Activated CD8-positive, alpha-beta T cell treated with anti-CD3 and anti-CD28 coated beads for 36 hours (primary cell): ENCODE results near the gene LETMD1. TPM values are rescaled to one million over a fixed set of nuclear protein-coding genes. Genes with fewer than 3 reads are reported as not detected.

ENCODE experiments used
- ATAC-seq: fragments of 200-7000 bp; cut with Tn5 transposase; one replicate; pipeline ENCODE4 v1.10.0; 2021; ENCODE audit warnings: mild to moderate bottlenecking, moderate library complexity
- CTCF ChIA-PET: fragments of 350-600 bp; sonication (Branson Sonifier 250); formaldehyde crosslinking; loops from one replicate; lab custom pipeline; 2021; ENCODE audit warnings: antibody characterized with exemption; lab: Charles Lee
- POLR2A ChIA-PET: fragments of 350-600 bp; sonication (Branson Sonifier 250); formaldehyde crosslinking; loops from one replicate; lab custom pipeline; 2021; ENCODE audit warnings: antibody characterized with exemption; lab: Charles Lee
- DNase-seq: peaks from one replicate; pipeline ENCODE4 v3.0.0-alpha.2; 2020
- H3K27ac Mint-ChIP-seq: one replicate; pipeline ENCODE4 v1.8.0; 2021; ENCODE audit warnings: mild to moderate bottlenecking, mixed read lengths
- H3K27me3 Mint-ChIP-seq: one replicate; pipeline ENCODE4 v1.8.0; 2021; ENCODE audit warnings: mixed read lengths
- H3K36me3 Mint-ChIP-seq: one replicate; pipeline ENCODE4 v1.8.0; 2021; ENCODE audit warnings: low read depth, mixed read lengths
- H3K4me1 Mint-ChIP-seq: one replicate; pipeline ENCODE4 v1.8.0; 2021; ENCODE audit warnings: low read depth, mixed read lengths
- H3K4me3 Mint-ChIP-seq: one replicate; pipeline ENCODE4 v1.8.0; 2021; ENCODE audit warnings: mild to moderate bottlenecking, moderate library complexity, mixed read lengths
- H3K9me3 Mint-ChIP-seq: one replicate; pipeline ENCODE4 v1.8.0; 2021; ENCODE audit warnings: mixed read lengths
- CTCF ChIP-seq: fragments of 200-600 bp; IDR thresholded peaks from one replicate; pipeline ENCODE4 v1.8.0; 2022; ENCODE audit warnings: antibody characterized with exemption, mild to moderate bottlenecking
- intact Hi-C: fragments of 100-400 bp; cut with micrococcal nuclease; formaldehyde crosslinking; loops from one replicate; pipeline ENCODE4 v1.10.0; 2022
- total RNA-seq, 2 experiments: library from RNA; stranded (reverse); gene quantifications; one replicate each; pipeline ENCODE4 v1.2.3, GENCODE V29; 2021

LETMD1 gene
- total RNA-seq, 2 experiments from 2014 or later, result 71.6 to 81.5 TPM

- H3K27me3 Mint-ChIP-seq, result no peaks in the 10 kb centered on the region
- TF ChIP-seq CTCF, result no peak
- peaks cover 5% of the 10 kb centered on the region for H3K4me1 Mint-ChIP-seq
- no peak overlapping the region for H3K4me3 Mint-ChIP-seq
- H3K9me3 Mint-ChIP-seq, result no peaks in the 10 kb centered on the region
- intact Hi-C loops, result no loop called here
- CTCF ChIA-PET, result no interaction called here
- no peak overlapping the region for H3K27ac Mint-ChIP-seq
- POLR2A ChIA-PET, result interaction anchor here (1.4 to 2.5 kb wide), 2 partner anchors 10 to 13 kb away, joined by 3 to 14 read pairs; partner anchors contain the start of gene SLC11A2
- ATAC-seq, result no peak
- DNase-seq, result no peak
- no peaks in the 10 kb centered on the region for H3K36me3 Mint-ChIP-seq
These were observed 11.8 kb upstream of the LETMD1 start for GRCh38 chr12:51036279-51036678.

- Mint-ChIP-seq H3K27me3 (no peaks in the 10 kb centered on the region), H3K36me3 (peaks cover 29% of the 10 kb centered on the region), H3K4me3 (peak overlapping the region; percentile 97), H3K9me3 (no peaks in the 10 kb centered on the region), H3K27ac (peak overlapping the region; percentile 96), H3K4me1 (peaks cover 28% of the 10 kb centered on the region)
- POLR2A ChIA-PET, result interaction anchor here (0.6 to 2.5 kb wide), 11 partner anchors 13 to 206 kb away, joined by 3 to 11 read pairs (median 4); partner anchors contain the start of genes CSRNP2, POU6F1 and SLC11A2
- intact Hi-C loops, result no loop called here
- no peak for TF ChIP-seq CTCF
- ATAC-seq, result no peak
- DNase-seq, result no peak
- CTCF ChIA-PET, result interaction anchor here (0.8 to 2.9 kb wide), 5 partner anchors 13 to 292 kb away, joined by 3 to 10 read pairs (median 4); no protein-coding TSS in a partner anchor
These were observed 629 bp downstream of the LETMD1 start for GRCh38 chr12:51048661-51049251.

GRCh38 chr12:51049525-51049924, 1.4 kb downstream of the LETMD1 start:
- H3K9me3 Mint-ChIP-seq, result no peaks in the 10 kb centered on the region
- DNase-seq, result no peak
- ChIA-PET POLR2A (interaction anchor here (1.2 to 2.5 kb wide), 2 partner anchors 33 to 201 kb away, joined by 3 to 11 read pairs; partner anchors contain the start of gene CSRNP2), CTCF (interaction anchor here (0.9 to 2.9 kb wide), 3 partner anchors 40 to 292 kb away, joined by 4 to 10 read pairs (median 4); no protein-coding TSS in a partner anchor)
- no peak for ATAC-seq
- H3K4me1 Mint-ChIP-seq, result peaks cover 28% of the 10 kb centered on the region
- intact Hi-C loops, result no loop called here
- peak overlapping the region; percentile 97 for H3K4me3 Mint-ChIP-seq
- no peaks in the 10 kb centered on the region for H3K27me3 Mint-ChIP-seq
- peaks cover 35% of the 10 kb centered on the region for H3K36me3 Mint-ChIP-seq
- TF ChIP-seq CTCF, result no peak
- H3K27ac Mint-ChIP-seq, result peak overlapping the region; percentile 96

GRCh38 chr12:51051787-51052186, 3.7 kb downstream of the LETMD1 start:
- H3K27me3 Mint-ChIP-seq, result no peaks in the 10 kb centered on the region
- POLR2A ChIA-PET, result interaction anchor here (0.6 to 1.9 kb wide), 4 partner anchors 25 to 54 kb away, joined by 3 to 5 read pairs (median 4); partner anchors contain the start of gene CSRNP2
- DNase-seq (no peak), ATAC-seq (no peak)
- no peaks in the 10 kb centered on the region for H3K9me3 Mint-ChIP-seq
- no peak overlapping the region for H3K4me3 Mint-ChIP-seq
- H3K36me3 Mint-ChIP-seq, result peaks cover 46% of the 10 kb centered on the region
- peak overlapping the region; percentile 77 for H3K27ac Mint-ChIP-seq
- CTCF ChIA-PET, result interaction anchor here (1.2 to 1.4 kb wide), 2 partner anchors 9 to 287 kb away, joined by 3 to 4 read pairs; no protein-coding TSS in a partner anchor
- intact Hi-C loops, result no loop called here
- H3K4me1 Mint-ChIP-seq, result peaks cover 25% of the 10 kb centered on the region
- no peak for TF ChIP-seq CTCF

GRCh38 chr12:51055060-51055459, 6.9 kb downstream of the LETMD1 start:
- H3K4me3 Mint-ChIP-seq, result no peak overlapping the region
- H3K4me1 Mint-ChIP-seq, result peaks cover 10% of the 10 kb centered on the region
- peaks cover 54% of the 10 kb centered on the region for H3K36me3 Mint-ChIP-seq
- ATAC-seq (no peak), DNase-seq (no peak)
- H3K9me3 Mint-ChIP-seq, result no peaks in the 10 kb centered on the region
- no peaks in the 10 kb centered on the region for H3K27me3 Mint-ChIP-seq
- intact Hi-C loops, result no loop called here
- POLR2A ChIA-PET, result no interaction called here
- CTCF ChIA-PET, result interaction anchor here (0.6 kb wide), 1 partner anchor 286 kb away, joined by 3 read pairs; no protein-coding TSS in a partner anchor
- no peak overlapping the region for H3K27ac Mint-ChIP-seq
- TF ChIP-seq CTCF, result no peak
